HUES64 (cell line): Measurements from ENCODE around the gene DCLRE1C. TPM values are rescaled to one million over a fixed set of nuclear protein-coding genes. Genes with fewer than 3 reads are reported as not detected.
A peak's percentile ranks its signal among the peaks of the same experiment; 100 is the strongest.
"Not testable (repeated sequence)": the region's sequence is repeated elsewhere in the genome, so short reads cannot be mapped to it uniquely, and the experiment has no call there.

Experiments used
- H3K27ac ChIP-seq: 2 replicates; pipeline ENCODE4 v1.7.0; 2013; ENCODE audit warnings: low read depth, low read length, inconsistent platforms
- H3K27me3 ChIP-seq: 2 replicates; pipeline ENCODE4 v1.6.1; 2013; ENCODE audit warnings: mild to moderate bottlenecking, low read length; ENCODE audit not compliant: insufficient read depth
- H3K36me3 ChIP-seq: 2 replicates; pipeline ENCODE4 v1.6.1; 2013; ENCODE audit warnings: mild to moderate bottlenecking, low read length; ENCODE audit not compliant: insufficient read depth
- H3K4me1 ChIP-seq: 2 replicates; pipeline ENCODE4 v1.6.1; 2013; ENCODE audit warnings: mild to moderate bottlenecking, low read length, moderate library complexity; ENCODE audit not compliant: insufficient read depth
- H3K4me3 ChIP-seq: 2 replicates; pipeline ENCODE4 v1.5.1; 2013; ENCODE audit warnings: mild to moderate bottlenecking, low read length, moderate library complexity
- H3K9ac ChIP-seq: 2 replicates; pipeline ENCODE4 v1.6.1; 2013; ENCODE audit warnings: mild to moderate bottlenecking, low read depth, low read length
- H3K9me3 ChIP-seq: 2 replicates; pipeline ENCODE4 v1.6.1; 2013; ENCODE audit warnings: low read depth, low read length; ENCODE audit not compliant: insufficient read depth
- WGBS: fragments of 150-250, 120-280 bp; methylation state at CpG from one replicate; pipeline ENCODE4 v1.1.7; 2013; ENCODE audit warnings: missing lambda C conversion rate; 5-methylcytosine and 5-hydroxymethylcytosine counted together
- polyA plus RNA-seq, 2 experiments: library from polyadenylated mRNA; stranded (reverse); fragments of 50-300 nt; gene quantifications; one replicate each; pipeline ENCODE4 v1.2.3, GENCODE V29; 2013

Gene DCLRE1C
- polyA plus RNA-seq (2013, experiment 1 of 2) = 4.7 TPM
- 4.8 TPM for polyA plus RNA-seq (2013, experiment 2 of 2)

- peak within 1 kb of the TSS; percentile 75 for H3K4me3 ChIP-seq
- no peaks in the 10 kb centered on the region for H3K9me3 ChIP-seq
- peak within 1 kb of the TSS; percentile 71 for H3K9ac ChIP-seq
- no peaks in the 10 kb centered on the region for H3K36me3 ChIP-seq
- under 1% methylated on average over 42 of the region's 45 CpGs for WGBS
- H3K27me3 ChIP-seq = no peaks in the 10 kb centered on the region
- peak within 1 kb of the TSS; percentile 91 for H3K27ac ChIP-seq
- H3K4me1 ChIP-seq = peaks cover 9% of the 10 kb centered on the region
These were observed at the start of gene DCLRE1C for GRCh38 chr10:14954001-14954770. DCLRE1C (minus strand) TSS chr10:14954096; CDS start chr10:14954010, 86 bp downstream.

GRCh38 chr10:14995964-14996565, 42.2 kb upstream of the DCLRE1C start:
- Histone ChIP-seq H3K27me3 (no peaks in the 10 kb centered on the region), H3K36me3 (no peaks in the 10 kb centered on the region), H3K9ac (no peak overlapping the region), H3K4me1 (no peaks in the 10 kb centered on the region), H3K27ac (no peak overlapping the region), H3K4me3 (no peak overlapping the region), H3K9me3 (no peaks in the 10 kb centered on the region)
- WGBS = 94% methylated on average over 50 of the region's 50 CpGs

DNA sequence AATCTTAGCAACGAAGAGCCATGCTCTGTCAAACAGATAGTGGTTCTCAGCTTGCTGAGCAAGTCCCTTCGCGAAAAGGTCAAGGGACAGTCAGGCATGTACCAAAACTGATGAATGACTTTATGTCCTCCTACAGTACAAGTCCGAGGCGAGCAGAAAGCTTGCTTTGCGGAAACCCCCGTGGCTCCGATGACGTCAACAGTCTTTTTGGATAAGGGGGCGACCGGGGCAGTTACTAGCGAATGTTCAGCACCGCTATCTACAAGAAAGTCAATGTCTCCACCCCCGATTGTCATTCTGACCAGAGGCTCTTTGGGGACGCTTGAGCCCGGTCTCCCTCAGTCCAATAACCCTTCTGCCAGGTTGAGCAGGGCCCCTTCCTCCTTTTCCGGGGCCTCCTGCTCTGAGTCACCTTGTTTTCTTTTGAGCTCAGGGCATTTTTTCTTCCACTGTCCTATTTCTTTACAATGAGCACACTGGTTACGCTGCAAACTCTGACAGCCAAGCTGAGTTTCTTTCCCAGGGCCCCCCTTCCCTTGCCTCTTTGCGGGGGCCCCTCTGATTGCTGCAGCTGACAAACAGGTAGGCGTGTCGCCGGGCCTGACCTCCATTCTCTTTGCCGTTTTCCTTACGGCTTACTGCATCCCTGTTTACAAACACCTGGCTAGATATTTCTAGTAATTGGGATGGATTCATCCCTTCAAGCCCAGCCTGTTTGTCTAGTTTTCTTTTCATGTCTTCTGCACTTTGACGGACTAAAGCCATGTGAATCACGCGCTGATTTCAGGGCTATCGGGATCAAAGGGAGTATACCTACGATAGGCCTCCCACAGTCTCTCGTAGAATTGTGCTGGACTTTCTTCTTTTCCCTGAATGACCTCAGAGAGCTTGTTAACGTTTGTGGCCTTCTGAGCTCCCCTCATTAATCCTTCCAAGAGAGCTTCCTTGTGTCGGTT, 39.9 kb upstream of the DCLRE1C start:
- H3K36me3 ChIP-seq, H3K4me3 ChIP-seq, H3K9me3 ChIP-seq, H3K27me3 ChIP-seq, H3K4me1 ChIP-seq, H3K27ac ChIP-seq, H3K9ac ChIP-seq: not testable (repeated sequence)
- WGBS = 90% methylated on average over 32 of the region's 32 CpGs

DNA sequence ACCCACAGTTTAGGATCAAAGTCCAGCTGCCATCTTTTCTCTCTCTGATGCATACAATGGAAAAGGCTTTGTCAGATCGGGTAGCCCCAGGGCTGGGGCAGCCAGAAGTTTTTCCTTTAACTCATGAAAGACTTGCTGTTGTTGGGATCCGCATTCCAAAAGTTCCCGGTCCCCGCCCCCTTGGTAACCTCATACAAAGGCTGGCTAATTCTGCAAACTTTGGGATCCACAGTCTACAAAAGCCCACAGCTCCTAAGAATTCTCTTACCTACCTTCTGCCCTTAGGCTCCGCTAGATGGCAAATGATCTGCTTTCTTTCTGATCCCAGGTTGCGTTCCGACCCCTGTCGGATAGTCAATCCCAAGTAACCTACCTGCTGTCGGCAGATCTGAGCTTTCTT, 38.4 kb upstream of the DCLRE1C start:
- H3K4me3 ChIP-seq, H3K9me3 ChIP-seq: not testable (repeated sequence)
- WGBS = 82% methylated on average over 9 of the region's 9 CpGs

GRCh38 chr10:14991035-14991749, 37.3 kb upstream of the DCLRE1C start:
- H3K36me3 ChIP-seq, H3K27me3 ChIP-seq, H3K27ac ChIP-seq, H3K4me3 ChIP-seq, H3K4me1 ChIP-seq, H3K9ac ChIP-seq, H3K9me3 ChIP-seq: not testable (repeated sequence)
- WGBS = 73% methylated on average over 19 of the region's 19 CpGs

More for the DNA sequence above, 38.4 kb upstream of the DCLRE1C start:
- not testable (repeated sequence) for H3K36me3 ChIP-seq, H3K27ac ChIP-seq, H3K27me3 ChIP-seq, H3K4me1 ChIP-seq, H3K9ac ChIP-seq

- not testable (repeated sequence) for H3K4me1 ChIP-seq, H3K36me3 ChIP-seq, H3K27me3 ChIP-seq, H3K27ac ChIP-seq, H3K9me3 ChIP-seq, H3K4me3 ChIP-seq, H3K9ac ChIP-seq
- WGBS = 100% methylated on average over 3 of the region's 6 CpGs
These were observed 35.7 kb upstream of the DCLRE1C start for GRCh38 chr10:14989552-14989951.

GRCh38 chr10:14982744-14983143, 28.8 kb upstream of the DCLRE1C start:
- Histone ChIP-seq H3K9ac (no peak overlapping the region), H3K4me3 (no peak overlapping the region), H3K27me3 (no peaks in the 10 kb centered on the region), H3K36me3 (no peaks in the 10 kb centered on the region), H3K27ac (no peak overlapping the region), H3K4me1 (no peaks in the 10 kb centered on the region), H3K9me3 (no peaks in the 10 kb centered on the region)
- WGBS = 100% methylated on average over 1 of the region's 3 CpGs

- Histone ChIP-seq H3K9ac (no peak overlapping the region), H3K4me3 (no peak overlapping the region), H3K36me3 (no peaks in the 10 kb centered on the region), H3K27ac (no peak overlapping the region), H3K27me3 (no peaks in the 10 kb centered on the region), H3K9me3 (no peaks in the 10 kb centered on the region), H3K4me1 (no peaks in the 10 kb centered on the region)
- WGBS = 42% methylated on average over 13 of the region's 21 CpGs
These were observed 21.9 kb upstream of the DCLRE1C start for GRCh38 chr10:14975672-14976273.

GRCh38 chr10:14974153-14974998, 20.5 kb upstream of the DCLRE1C start:
- H3K9ac ChIP-seq, H3K4me1 ChIP-seq, H3K27ac ChIP-seq, H3K4me3 ChIP-seq, H3K27me3 ChIP-seq, H3K36me3 ChIP-seq, H3K9me3 ChIP-seq: not testable (repeated sequence)
- 67% methylated on average over 9 of the region's 15 CpGs for WGBS
